Hepatocyte (in vitro differentiated cells): ENCODE measurements around the gene NPFF.

Experiments used
- EZH2 ChIP-seq: fragments of 200-600 bp; sonication (generic); IDR thresholded peaks from 2 replicates; pipeline ENCODE4 v1.6.1; 2016; ENCODE audit warnings: antibody characterized with exemption, mild to moderate bottlenecking, borderline replicate concordance
- TF ChIP-seq, protein P1 (sequence below): fragments of 200-600 bp; sonication (generic); IDR thresholded peaks from 2 replicates; pipeline ENCODE4 v1.5.1; 2016; ENCODE audit warnings: antibody characterized with exemption, mild to moderate bottlenecking; ENCODE audit not compliant: poor library complexity

DNA sequence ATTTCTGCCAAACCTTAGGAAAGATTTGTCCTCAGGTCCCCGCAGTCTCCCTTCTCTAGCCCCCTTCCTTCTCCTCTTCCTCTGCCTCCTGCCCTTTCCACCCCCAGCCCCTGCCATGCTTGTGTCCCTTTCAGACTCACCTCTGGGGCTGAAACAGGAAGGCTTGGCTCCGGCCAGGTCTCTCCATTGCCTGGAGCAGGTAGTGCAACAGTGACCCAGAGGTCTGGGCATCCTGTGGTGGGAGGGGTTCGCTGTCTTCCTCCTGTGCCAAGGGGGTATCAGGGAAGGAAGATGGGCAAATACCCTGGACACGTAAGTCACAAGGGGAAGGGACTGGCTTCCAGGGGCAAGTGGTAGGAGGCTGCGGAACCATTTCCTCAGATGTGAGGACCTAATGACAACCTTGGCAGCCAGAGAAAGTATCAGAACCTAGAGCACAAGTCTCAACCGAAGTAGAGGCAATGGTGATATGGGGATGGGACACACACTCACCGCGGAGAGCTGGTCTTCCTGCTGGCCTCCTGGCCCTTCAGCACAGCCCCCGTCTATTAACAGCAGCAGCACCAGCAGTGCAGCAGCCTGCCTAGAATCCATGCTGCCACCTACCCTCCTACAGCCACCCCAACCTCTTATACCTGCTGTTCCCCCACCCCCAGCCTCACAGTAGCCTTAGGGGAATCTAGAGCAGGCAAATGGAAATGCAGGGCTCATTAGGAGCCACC is at the start of gene NPFF:
- TF ChIP-seq EZH2, result no peak
- TF ChIP-seq, protein P1, sequence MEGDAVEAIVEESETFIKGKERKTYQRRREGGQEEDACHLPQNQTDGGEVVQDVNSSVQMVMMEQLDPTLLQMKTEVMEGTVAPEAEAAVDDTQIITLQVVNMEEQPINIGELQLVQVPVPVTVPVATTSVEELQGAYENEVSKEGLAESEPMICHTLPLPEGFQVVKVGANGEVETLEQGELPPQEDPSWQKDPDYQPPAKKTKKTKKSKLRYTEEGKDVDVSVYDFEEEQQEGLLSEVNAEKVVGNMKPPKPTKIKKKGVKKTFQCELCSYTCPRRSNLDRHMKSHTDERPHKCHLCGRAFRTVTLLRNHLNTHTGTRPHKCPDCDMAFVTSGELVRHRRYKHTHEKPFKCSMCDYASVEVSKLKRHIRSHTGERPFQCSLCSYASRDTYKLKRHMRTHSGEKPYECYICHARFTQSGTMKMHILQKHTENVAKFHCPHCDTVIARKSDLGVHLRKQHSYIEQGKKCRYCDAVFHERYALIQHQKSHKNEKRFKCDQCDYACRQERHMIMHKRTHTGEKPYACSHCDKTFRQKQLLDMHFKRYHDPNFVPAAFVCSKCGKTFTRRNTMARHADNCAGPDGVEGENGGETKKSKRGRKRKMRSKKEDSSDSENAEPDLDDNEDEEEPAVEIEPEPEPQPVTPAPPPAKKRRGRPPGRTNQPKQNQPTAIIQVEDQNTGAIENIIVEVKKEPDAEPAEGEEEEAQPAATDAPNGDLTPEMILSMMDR, result no peak
